ENCODE measurements around the gene OSBPL9.
A peak's percentile ranks its signal among the peaks of the same experiment; 100 is the strongest.

OSBPL9 gene

GRCh38 chr1:51750729-51751128, 133.8 kb downstream of the OSBPL9 start:
- no peaks in the 10 kb centered on the region for H3K79me1 ChIP-seq (ENCODE audit: low read length)
- H3K27ac ChIP-seq (ENCODE audit: low read depth, low read length): no peak overlapping the region
- H3K4me1 ChIP-seq (ENCODE audit: control insufficient read depth, low read depth, low read length): no peaks in the 10 kb centered on the region
- no peak overlapping the region for H4K5ac ChIP-seq (ENCODE audit: low read length)
- no peak overlapping the region for H3K4me2 ChIP-seq (ENCODE audit: low read length)
- no peaks in the 10 kb centered on the region for H3K27me3 ChIP-seq (ENCODE audit: insufficient read depth, low read length, poor library complexity)
- H3K36me3 ChIP-seq (ENCODE audit: control insufficient read depth, insufficient read depth, low read length): no peaks in the 10 kb centered on the region
- H3K18ac ChIP-seq (ENCODE audit: low read length): no peak overlapping the region
- no peak overlapping the region for H3K9ac ChIP-seq (ENCODE audit: low read length)
- H3K4me3 ChIP-seq (ENCODE audit: low read length): no peak overlapping the region
- no peak overlapping the region for H2BK5ac ChIP-seq (ENCODE audit: low read length)
- no peak overlapping the region for H2BK15ac ChIP-seq (replicated peaks; ENCODE audit: low read depth)
- DNase-seq: no peak
- no peaks in the 10 kb centered on the region for H3K79me2 ChIP-seq (ENCODE audit: control insufficient read depth, insufficient read depth, low read length)
- H3K56ac ChIP-seq (ENCODE audit: low read length): no peak overlapping the region
- no peak overlapping the region for H2BK120ac ChIP-seq (ENCODE audit: low read depth, low read length)
- no peak overlapping the region for H3K23ac ChIP-seq (ENCODE audit: low read length)
- no peak overlapping the region for H2AK5ac ChIP-seq (ENCODE audit: low read length)
- no peak overlapping the region for H4K8ac ChIP-seq (ENCODE audit: low read depth, low read length)
- no peak overlapping the region for H3K4ac ChIP-seq (ENCODE audit: low read depth, low read length)
- no CpG with 5 or more reads among the region's 1 CpG for WGBS (ENCODE audit: extremely low coverage, insufficient coverage, low lambda C conversion rate)

- no peaks in the 10 kb centered on the region for H3K4me1 ChIP-seq (ENCODE audit: control insufficient read depth, low read depth, low read length)
- no peak overlapping the region for H4K5ac ChIP-seq (ENCODE audit: low read length)
- H3K79me1 ChIP-seq (ENCODE audit: low read length): no peaks in the 10 kb centered on the region
- no peak overlapping the region for H3K9ac ChIP-seq (ENCODE audit: low read length)
- H2AK5ac ChIP-seq (ENCODE audit: low read length): no peak overlapping the region
- no peak overlapping the region for H3K4me2 ChIP-seq (ENCODE audit: low read length)
- no peak overlapping the region for H2BK120ac ChIP-seq (ENCODE audit: low read depth, low read length)
- DNase-seq: peak; percentile 72
- H3K4ac ChIP-seq (ENCODE audit: low read depth, low read length): no peak overlapping the region
- no peaks in the 10 kb centered on the region for H3K27me3 ChIP-seq (ENCODE audit: insufficient read depth, low read length, poor library complexity)
- WGBS (ENCODE audit: extremely low coverage, insufficient coverage, low lambda C conversion rate): no CpG with 5 or more reads among the region's 11 CpGs
- H4K8ac ChIP-seq (ENCODE audit: low read depth, low read length): no peak overlapping the region
- H3K36me3 ChIP-seq (ENCODE audit: control insufficient read depth, insufficient read depth, low read length): no peaks in the 10 kb centered on the region
- no peaks in the 10 kb centered on the region for H3K79me2 ChIP-seq (ENCODE audit: control insufficient read depth, insufficient read depth, low read length)
- no peak overlapping the region for H3K4me3 ChIP-seq (ENCODE audit: low read length)
- H2BK15ac ChIP-seq (replicated peaks; ENCODE audit: low read depth): no peak overlapping the region
- no peak overlapping the region for H3K23ac ChIP-seq (ENCODE audit: low read length)
- no peak overlapping the region for H3K27ac ChIP-seq (ENCODE audit: low read depth, low read length)
- H3K56ac ChIP-seq (ENCODE audit: low read length): no peak overlapping the region
- no peak overlapping the region for H2BK5ac ChIP-seq (ENCODE audit: low read length)
- H3K18ac ChIP-seq (ENCODE audit: low read length): no peak overlapping the region
Measured at GRCh38 chr1:51752073-51752948, 135.4 kb downstream of the OSBPL9 start.

- no peak overlapping the region for H2BK5ac ChIP-seq (ENCODE audit: low read length)
- no peak overlapping the region for H3K18ac ChIP-seq (ENCODE audit: low read length)
- no peak overlapping the region for H3K9ac ChIP-seq (ENCODE audit: low read length)
- no peak overlapping the region for H4K5ac ChIP-seq (ENCODE audit: low read length)
- H3K79me1 ChIP-seq (ENCODE audit: low read length): no peaks in the 10 kb centered on the region
- no peak overlapping the region for H3K4ac ChIP-seq (ENCODE audit: low read depth, low read length)
- no peak overlapping the region for H3K27ac ChIP-seq (ENCODE audit: low read depth, low read length)
- H3K79me2 ChIP-seq (ENCODE audit: control insufficient read depth, insufficient read depth, low read length): no peaks in the 10 kb centered on the region
- no peak overlapping the region for H3K23ac ChIP-seq (ENCODE audit: low read length)
- H4K8ac ChIP-seq (ENCODE audit: low read depth, low read length): no peak overlapping the region
- no peak overlapping the region for H3K4me3 ChIP-seq (ENCODE audit: low read length)
- no peaks in the 10 kb centered on the region for H3K36me3 ChIP-seq (ENCODE audit: control insufficient read depth, insufficient read depth, low read length)
- H3K56ac ChIP-seq (ENCODE audit: low read length): no peak overlapping the region
- H2BK120ac ChIP-seq (ENCODE audit: low read depth, low read length): no peak overlapping the region
- H3K4me1 ChIP-seq (ENCODE audit: control insufficient read depth, low read depth, low read length): no peaks in the 10 kb centered on the region
- H2BK15ac ChIP-seq (replicated peaks; ENCODE audit: low read depth): no peak overlapping the region
- DNase-seq: peak; percentile 46
- H3K4me2 ChIP-seq (ENCODE audit: low read length): no peak overlapping the region
- H3K27me3 ChIP-seq (ENCODE audit: insufficient read depth, low read length, poor library complexity): no peaks in the 10 kb centered on the region
- no peak overlapping the region for H2AK5ac ChIP-seq (ENCODE audit: low read length)
Measured at GRCh38 chr1:51753969-51754368, 137.1 kb downstream of the OSBPL9 start.

- H3K4ac ChIP-seq (ENCODE audit: low read depth, low read length): no peak overlapping the region
- no peak overlapping the region for H3K18ac ChIP-seq (ENCODE audit: low read length)
- H3K56ac ChIP-seq (ENCODE audit: low read length): no peak overlapping the region
- H3K4me2 ChIP-seq (ENCODE audit: low read length): no peak overlapping the region
- no CpG with 5 or more reads among the region's 3 CpGs for WGBS (ENCODE audit: extremely low coverage, insufficient coverage, low lambda C conversion rate)
- no peak overlapping the region for H3K4me3 ChIP-seq (ENCODE audit: low read length)
- no peak overlapping the region for H2AK5ac ChIP-seq (ENCODE audit: low read length)
- no peaks in the 10 kb centered on the region for H3K4me1 ChIP-seq (ENCODE audit: control insufficient read depth, low read depth, low read length)
- H2BK120ac ChIP-seq (ENCODE audit: low read depth, low read length): no peak overlapping the region
- H2BK15ac ChIP-seq (replicated peaks; ENCODE audit: low read depth): no peak overlapping the region
- no peak overlapping the region for H3K23ac ChIP-seq (ENCODE audit: low read length)
- DNase-seq: no peak
- H3K9ac ChIP-seq (ENCODE audit: low read length): no peak overlapping the region
- no peaks in the 10 kb centered on the region for H3K79me1 ChIP-seq (ENCODE audit: low read length)
- no peak overlapping the region for H4K5ac ChIP-seq (ENCODE audit: low read length)
- H4K8ac ChIP-seq (ENCODE audit: low read depth, low read length): no peak overlapping the region
- H2BK5ac ChIP-seq (ENCODE audit: low read length): no peak overlapping the region
- no peaks in the 10 kb centered on the region for H3K36me3 ChIP-seq (ENCODE audit: control insufficient read depth, insufficient read depth, low read length)
- H3K79me2 ChIP-seq (ENCODE audit: control insufficient read depth, insufficient read depth, low read length): no peaks in the 10 kb centered on the region
- H3K27ac ChIP-seq (ENCODE audit: low read depth, low read length): no peak overlapping the region
- H3K27me3 ChIP-seq (ENCODE audit: insufficient read depth, low read length, poor library complexity): no peaks in the 10 kb centered on the region
Measured at GRCh38 chr1:51754666-51755065, 137.8 kb downstream of the OSBPL9 start.

- H3K4me2 ChIP-seq (ENCODE audit: low read length): no peak overlapping the region
- DNase-seq: no peak
- no peaks in the 10 kb centered on the region for H3K79me1 ChIP-seq (ENCODE audit: low read length)
- no peak overlapping the region for H2BK5ac ChIP-seq (ENCODE audit: low read length)
- H3K9ac ChIP-seq (ENCODE audit: low read length): no peak overlapping the region
- no peak overlapping the region for H2BK15ac ChIP-seq (replicated peaks; ENCODE audit: low read depth)
- H3K27me3 ChIP-seq (ENCODE audit: insufficient read depth, low read length, poor library complexity): no peaks in the 10 kb centered on the region
- no peaks in the 10 kb centered on the region for H3K79me2 ChIP-seq (ENCODE audit: control insufficient read depth, insufficient read depth, low read length)
- H4K8ac ChIP-seq (ENCODE audit: low read depth, low read length): no peak overlapping the region
- H3K4me1 ChIP-seq (ENCODE audit: control insufficient read depth, low read depth, low read length): no peaks in the 10 kb centered on the region
- WGBS (ENCODE audit: extremely low coverage, insufficient coverage, low lambda C conversion rate): no CpG with 5 or more reads among the region's 7 CpGs
- H3K27ac ChIP-seq (ENCODE audit: low read depth, low read length): no peak overlapping the region
- H2AK5ac ChIP-seq (ENCODE audit: low read length): no peak overlapping the region
- no peaks in the 10 kb centered on the region for H3K36me3 ChIP-seq (ENCODE audit: control insufficient read depth, insufficient read depth, low read length)
- H4K5ac ChIP-seq (ENCODE audit: low read length): no peak overlapping the region
- no peak overlapping the region for H3K56ac ChIP-seq (ENCODE audit: low read length)
- H3K4ac ChIP-seq (ENCODE audit: low read depth, low read length): no peak overlapping the region
- H2BK120ac ChIP-seq (ENCODE audit: low read depth, low read length): no peak overlapping the region
- no peak overlapping the region for H3K23ac ChIP-seq (ENCODE audit: low read length)
- no peak overlapping the region for H3K4me3 ChIP-seq (ENCODE audit: low read length)
- no peak overlapping the region for H3K18ac ChIP-seq (ENCODE audit: low read length)
Measured at GRCh38 chr1:51755437-51755836, 138.5 kb downstream of the OSBPL9 start.

GRCh38 chr1:51756290-51756689, 139.4 kb downstream of the OSBPL9 start:
- Histone ChIP-seq H3K18ac (ENCODE audit: low read length) (no peak overlapping the region), H2BK5ac (ENCODE audit: low read length) (no peak overlapping the region), H3K4me1 (ENCODE audit: control insufficient read depth, low read depth, low read length) (no peaks in the 10 kb centered on the region), H4K5ac (ENCODE audit: low read length) (no peak overlapping the region), H3K27ac (ENCODE audit: low read depth, low read length) (no peak overlapping the region), H2BK120ac (ENCODE audit: low read depth, low read length) (no peak overlapping the region), H3K4ac (ENCODE audit: low read depth, low read length) (no peak overlapping the region), H3K56ac (ENCODE audit: low read length) (no peak overlapping the region), H2BK15ac (replicated peaks; ENCODE audit: low read depth) (no peak overlapping the region), H3K36me3 (ENCODE audit: control insufficient read depth, insufficient read depth, low read length) (no peaks in the 10 kb centered on the region), H2AK5ac (ENCODE audit: low read length) (no peak overlapping the region), H3K27me3 (ENCODE audit: insufficient read depth, low read length, poor library complexity) (no peaks in the 10 kb centered on the region), H3K4me3 (ENCODE audit: low read length) (no peak overlapping the region), H3K79me2 (ENCODE audit: control insufficient read depth, insufficient read depth, low read length) (no peaks in the 10 kb centered on the region), H3K4me2 (ENCODE audit: low read length) (no peak overlapping the region), H3K79me1 (ENCODE audit: low read length) (no peaks in the 10 kb centered on the region), H3K9ac (ENCODE audit: low read length) (no peak overlapping the region), H4K8ac (ENCODE audit: low read depth, low read length) (no peak overlapping the region), H3K23ac (ENCODE audit: low read length) (no peak overlapping the region)
- no peak for DNase-seq
- WGBS (ENCODE audit: extremely low coverage, insufficient coverage, low lambda C conversion rate): no CpG with 5 or more reads among the region's 2 CpGs

All from mesendoderm (in vitro differentiated cells).